Fibroblast of villous mesenchyme (primary cell): Measurements from ENCODE around the gene PRELID1. TPM values are rescaled to one million over a fixed set of nuclear protein-coding genes. Genes with fewer than 3 reads are reported as not detected.

Experiments
- DNase-seq: peaks from one replicate; pipeline ENCODE4 v3.0.0-alpha.2; 2010; ENCODE audit warnings: low read depth
- H3K4me3 ChIP-seq: 2 replicates; pipeline ENCODE4 v1.5.1; 2011; ENCODE audit warnings: low read depth, mild to moderate bottlenecking, low read length
- CTCF ChIP-seq: IDR thresholded peaks from 2 replicates; pipeline ENCODE4 v1.5.1; 2012; ENCODE audit warnings: low read depth, mild to moderate bottlenecking, low read length; ENCODE audit not compliant: insufficient read depth
- total RNA-seq: library from RNA; depleted of rRNA; stranded (reverse); fragments of >200 nt; gene quantifications from 2 replicates; pipeline ENCODE4 v1.2.3, GENCODE V29; 2012

Gene PRELID1
- total RNA-seq, 1 donor = 122 TPM

GRCh38 chr5:177346820-177347219 is 43.2 kb downstream of the PRELID1 start:
- H3K4me3 ChIP-seq = peak overlapping the region; percentile 5
- no peak for TF ChIP-seq CTCF
- peak; percentile 53 for DNase-seq

DNA sequence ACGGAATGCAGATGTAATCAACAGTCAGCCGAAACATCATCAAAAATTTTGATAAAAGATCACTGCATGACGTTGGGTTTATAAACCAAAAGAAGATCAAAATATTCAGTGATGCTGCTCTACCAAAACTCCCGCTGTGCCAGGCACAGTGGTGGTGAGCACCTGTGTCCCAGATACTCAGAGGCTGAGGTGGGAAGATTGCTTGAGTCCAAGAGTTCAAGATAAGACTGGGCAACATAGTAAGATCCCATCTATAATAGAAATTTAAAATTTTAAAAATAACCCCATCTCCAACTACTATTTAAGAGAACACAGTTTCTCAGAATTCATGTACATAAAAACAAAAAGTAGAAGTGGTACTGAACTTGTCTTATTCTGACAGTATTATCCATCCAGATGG is 44.1 kb downstream of the PRELID1 start:
- H3K4me3 ChIP-seq = no peak overlapping the region
- TF ChIP-seq CTCF = no peak
- DNase-seq = no peak

DNA sequence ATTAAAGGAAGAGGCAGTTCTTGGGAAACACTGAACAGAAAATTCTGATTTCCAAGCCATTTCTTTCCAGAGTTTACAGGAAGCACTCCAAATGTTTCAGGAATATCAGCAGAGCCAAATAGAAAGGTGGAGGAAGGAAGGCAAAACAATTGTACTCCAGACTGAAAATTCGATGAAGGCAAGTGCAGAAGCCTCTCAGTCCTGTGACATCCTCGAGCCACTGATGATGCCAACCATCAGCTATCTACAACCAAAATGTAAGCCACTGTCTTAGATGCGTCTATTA is 45.7 kb downstream of the PRELID1 start:
- no peak for DNase-seq
- no peak overlapping the region for H3K4me3 ChIP-seq
- TF ChIP-seq CTCF = no peak

DNA sequence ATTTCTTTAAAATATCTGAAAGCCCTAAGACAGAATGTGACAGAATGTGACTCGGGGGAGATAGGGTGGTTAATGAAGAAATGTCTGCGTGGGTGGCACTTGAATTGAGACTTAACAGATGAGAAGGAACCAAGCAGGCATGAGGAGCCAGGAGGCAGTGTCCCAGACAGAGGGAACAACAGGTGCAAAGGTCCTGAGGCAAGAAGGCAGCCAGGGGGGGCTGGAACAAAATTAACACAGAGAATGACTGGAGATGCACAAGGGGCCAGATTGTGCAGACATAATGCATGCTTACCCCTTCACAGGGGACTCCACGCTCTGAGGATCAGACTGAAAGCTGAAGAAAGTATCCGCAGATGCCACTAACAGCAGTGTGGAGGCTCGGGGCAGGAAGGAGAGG is 46.2 kb downstream of the PRELID1 start:
- peak overlapping the region; percentile 93 for H3K4me3 ChIP-seq
- TF ChIP-seq CTCF = no peak
- DNase-seq = no peak

DNA sequence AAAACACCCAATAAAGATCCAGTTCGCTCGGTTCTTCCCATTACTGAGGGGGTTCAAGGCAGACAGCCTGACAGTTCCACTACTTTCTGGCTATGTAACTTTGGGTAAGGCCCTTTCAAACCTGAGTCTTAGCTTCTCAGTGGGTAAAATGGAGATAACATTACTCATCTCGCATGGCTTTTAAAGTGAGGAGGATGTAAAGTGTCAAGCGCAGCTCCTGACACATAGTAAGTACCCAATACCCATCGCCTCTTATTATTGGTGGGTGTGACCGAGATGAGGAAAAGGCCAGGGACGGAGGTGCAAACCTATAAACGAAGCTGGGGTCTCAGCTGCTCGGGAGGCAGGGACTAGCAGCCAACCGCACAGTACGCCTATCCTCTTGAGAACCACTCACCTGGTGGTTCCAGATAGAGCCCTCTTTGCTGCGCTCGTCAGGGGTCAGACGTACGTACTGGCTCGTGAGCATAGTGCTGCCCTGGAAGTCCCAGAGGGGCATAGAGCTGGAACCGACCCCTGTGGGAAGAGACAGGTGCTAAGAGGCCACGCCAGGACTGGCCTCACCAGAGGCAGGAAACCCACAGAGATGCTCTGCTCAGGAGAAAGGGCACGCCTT is 47.3 kb downstream of the PRELID1 start:
- no peak for TF ChIP-seq CTCF
- DNase-seq = no peak
- peak overlapping the region; percentile 93 for H3K4me3 ChIP-seq

GRCh38 chr5:177351392-177352329 is 48.1 kb downstream of the PRELID1 start, which contains the start of gene LMAN2:
Gene LMAN2, minus strand, starts transcription at chr5:177351668. Its CDS starts 21 bp downstream, at chr5:177351647.
- peak; percentile 96 for DNase-seq
- no peak for TF ChIP-seq CTCF
- peak within 1 kb of the TSS; percentile 93 for H3K4me3 ChIP-seq

DNA sequence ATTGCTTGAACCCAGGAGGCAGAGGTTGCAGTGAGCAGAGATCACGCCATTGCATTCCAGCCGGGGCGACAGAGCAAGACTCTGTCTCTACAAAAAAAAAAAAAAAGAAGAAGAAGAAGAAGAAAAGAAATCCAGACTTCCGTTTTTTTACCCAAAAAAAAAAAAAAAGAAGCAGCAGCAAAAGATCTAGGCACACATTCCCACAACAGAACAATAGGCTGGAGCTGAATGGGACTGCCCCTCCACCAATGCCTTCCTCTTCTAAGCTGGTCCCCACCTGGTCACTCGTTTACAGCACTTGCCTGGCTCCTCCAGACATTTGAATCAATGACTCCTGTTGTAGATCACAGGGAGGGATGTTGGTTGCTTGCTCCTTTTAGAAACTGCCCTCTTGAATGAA is 49.5 kb downstream of the PRELID1 start:
- H3K4me3 ChIP-seq = no peak overlapping the region
- TF ChIP-seq CTCF = no peak
- no peak for DNase-seq
